Medulla oblongata (tissue), 1 donor: ENCODE data around the gene CASR.

ENCODE experiments used
- DNase-seq: peaks from one replicate; pipeline ENCODE4 v3.0.0-alpha.2; 2015; ENCODE audit errors: extremely low spot score

CASR gene

GRCh38 chr3:122214711-122215110 is 31.2 kb downstream of the CASR start:
- no peak for DNase-seq

DNA sequence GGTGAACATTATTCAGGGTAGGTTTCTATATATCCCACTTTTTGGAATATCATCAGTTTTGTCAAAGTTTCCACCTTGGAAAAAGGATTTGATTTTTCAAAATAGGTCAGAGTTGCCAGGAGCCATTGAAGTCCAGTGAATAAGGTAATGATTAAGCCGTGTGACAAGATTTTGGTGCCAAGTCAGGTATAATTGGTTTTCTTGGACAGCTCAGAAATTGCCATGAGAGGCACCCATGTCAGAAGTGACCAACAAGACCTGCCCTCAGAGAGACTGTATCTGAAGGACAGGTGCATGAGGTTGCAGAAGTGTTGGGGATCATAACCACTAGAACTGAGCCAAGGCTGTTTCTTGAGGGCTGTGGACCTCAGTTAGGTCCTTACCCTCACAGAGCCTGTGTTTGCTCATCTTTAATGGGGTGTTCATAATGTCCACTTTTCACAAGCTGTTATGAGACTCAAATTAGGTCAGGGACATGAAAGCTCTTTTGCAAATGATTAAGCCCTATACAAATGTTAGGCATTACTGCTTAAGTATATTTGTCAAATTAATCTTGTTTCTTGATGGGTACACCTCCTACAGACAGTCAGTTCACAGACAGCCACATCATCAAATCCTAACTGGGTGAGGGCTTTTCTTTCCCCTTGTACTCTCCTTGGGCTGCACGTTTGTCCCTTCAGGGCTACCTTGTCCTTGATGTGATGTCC is 32.3 kb downstream of the CASR start:
- DNase-seq = no peak

GRCh38 chr3:122217901-122218300 is 34.4 kb downstream of the CASR start:
- no peak for DNase-seq

GRCh38 chr3:122219242-122219872 is 35.9 kb downstream of the CASR start:
- no peak for DNase-seq

GRCh38 chr3:122227036-122227781 is 43.7 kb downstream of the CASR start:
- no peak for DNase-seq

GRCh38 chr3:122230174-122230573 is 46.7 kb downstream of the CASR start:
- no peak for DNase-seq

GRCh38 chr3:122231465-122232157 is 48.1 kb downstream of the CASR start:
- no peak for DNase-seq

- DNase-seq = no peak
Observed at GRCh38 chr3:122232485-122232884, 49.0 kb downstream of the CASR start.

DNA sequence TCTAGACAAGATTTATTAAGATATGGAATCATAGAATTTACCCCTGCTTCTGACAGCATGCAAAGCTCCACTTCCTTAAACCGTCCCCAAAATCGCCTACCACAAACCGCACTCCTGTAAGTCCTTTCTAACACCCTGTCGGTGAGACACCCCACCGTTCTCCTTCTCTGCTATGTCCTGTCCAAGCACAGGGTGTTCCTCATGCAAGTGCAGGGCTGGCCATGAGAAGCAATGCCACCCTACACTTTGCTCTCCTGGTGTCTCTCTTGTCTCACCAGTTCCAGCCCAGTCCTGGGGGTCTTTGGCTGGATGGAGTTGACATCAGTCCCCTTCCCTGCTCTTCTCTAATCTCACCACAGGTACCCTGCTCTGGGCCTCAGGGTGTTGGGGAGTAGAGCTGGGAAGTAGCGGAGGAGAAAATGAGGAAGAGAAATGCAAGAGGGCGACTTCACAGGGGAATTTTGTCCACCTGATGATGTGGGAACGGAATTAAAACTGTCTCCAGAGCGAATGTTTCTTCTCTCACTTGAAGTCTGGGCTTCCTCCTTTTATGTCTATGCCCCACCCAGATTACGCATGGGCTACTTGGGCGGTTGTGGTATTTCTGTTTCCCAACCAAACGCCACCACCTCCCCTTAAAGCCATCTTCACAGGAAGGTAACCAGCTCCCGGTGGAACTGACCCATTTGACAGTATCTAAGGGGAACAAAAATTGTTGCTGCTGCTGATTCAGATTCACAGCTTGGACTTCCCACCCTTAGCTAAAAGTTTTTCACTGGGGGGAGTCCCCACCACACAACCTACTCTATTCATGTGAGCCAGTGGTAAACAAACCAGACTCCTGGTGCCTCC is 49.9 kb downstream of the CASR start:
- peak; percentile 70 for DNase-seq

DNA sequence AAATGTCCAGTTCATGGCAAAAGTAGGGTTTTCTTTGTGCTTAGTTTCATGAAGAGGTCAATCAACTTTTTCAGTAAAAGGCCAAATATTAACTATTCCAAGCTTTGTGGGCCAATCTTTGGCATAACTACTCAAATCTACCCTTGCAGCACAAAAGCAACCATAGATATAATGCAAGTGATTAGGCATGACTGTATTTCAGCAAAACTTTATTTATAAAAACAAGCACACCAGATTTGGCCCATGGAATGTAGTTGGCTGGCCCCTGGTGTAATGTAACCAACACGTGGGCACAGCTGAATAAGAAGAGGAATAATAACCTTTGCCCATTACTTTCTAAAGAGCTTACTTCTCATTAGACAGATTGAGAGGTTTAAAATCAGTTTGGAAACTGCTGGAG is 50.6 kb downstream of the CASR start:
- DNase-seq = no peak

DNA sequence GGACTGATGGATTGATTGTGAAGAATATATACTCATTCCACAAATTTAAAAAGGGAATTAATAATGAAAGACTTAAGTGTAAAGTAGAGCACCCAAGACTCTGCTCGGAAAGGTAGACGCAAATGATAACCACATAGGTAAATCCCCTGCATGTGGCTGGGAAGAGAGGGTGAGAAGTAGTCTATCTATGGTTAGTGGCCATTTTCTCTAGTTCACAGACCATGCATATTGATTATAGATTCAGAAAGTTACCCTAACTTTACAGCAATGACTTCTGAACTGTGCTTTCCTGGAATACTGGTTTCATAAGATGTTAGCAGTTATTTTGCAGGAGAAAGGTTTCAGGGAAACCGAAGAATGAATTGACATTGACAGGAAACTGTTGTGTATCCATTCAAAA is 51.7 kb downstream of the CASR start:
- DNase-seq = no peak

GRCh38 chr3:122239112-122239511 is 55.6 kb downstream of the CASR start:
- no peak for DNase-seq

- DNase-seq = no peak
Observed at GRCh38 chr3:122245513-122246174, 62.2 kb downstream of the CASR start.

GRCh38 chr3:122246199-122246598 is 62.7 kb downstream of the CASR start:
- peak; percentile 24 for DNase-seq

DNA sequence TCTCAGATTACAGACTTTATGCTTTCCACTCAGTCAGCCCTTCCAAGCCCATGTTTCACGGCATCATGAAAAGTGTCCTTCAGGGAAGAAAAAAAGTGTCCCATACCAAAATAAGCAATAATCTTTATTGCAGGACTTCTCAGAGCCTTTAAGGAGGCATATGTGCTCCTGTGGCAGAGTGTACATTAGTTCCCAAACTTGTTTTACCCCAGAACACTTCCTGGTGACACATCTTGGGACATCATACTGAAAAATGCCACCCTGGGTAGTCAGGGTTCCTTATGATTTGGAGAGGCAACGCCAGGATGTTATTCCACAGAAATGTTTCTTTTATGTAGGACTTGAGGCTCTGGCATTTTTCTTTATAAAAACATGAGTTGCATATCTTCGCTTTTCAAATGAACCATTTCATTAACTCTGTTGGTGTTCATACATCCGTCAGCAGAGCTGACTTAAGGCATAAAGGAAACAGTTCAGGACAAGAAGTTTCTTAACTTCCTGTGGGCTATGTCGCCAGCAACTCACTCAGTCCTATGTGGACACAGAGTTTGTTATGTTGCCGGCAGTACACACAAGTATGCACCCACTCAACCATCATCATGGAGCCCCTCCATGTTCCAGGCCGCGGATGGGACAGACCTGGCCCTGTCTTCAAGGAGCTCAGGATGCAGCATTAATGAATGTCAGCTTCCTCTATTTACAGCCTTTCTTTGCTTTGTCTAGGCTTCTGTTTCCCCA is 63.8 kb downstream of the CASR start:
- peak; percentile 37 for DNase-seq

DNA sequence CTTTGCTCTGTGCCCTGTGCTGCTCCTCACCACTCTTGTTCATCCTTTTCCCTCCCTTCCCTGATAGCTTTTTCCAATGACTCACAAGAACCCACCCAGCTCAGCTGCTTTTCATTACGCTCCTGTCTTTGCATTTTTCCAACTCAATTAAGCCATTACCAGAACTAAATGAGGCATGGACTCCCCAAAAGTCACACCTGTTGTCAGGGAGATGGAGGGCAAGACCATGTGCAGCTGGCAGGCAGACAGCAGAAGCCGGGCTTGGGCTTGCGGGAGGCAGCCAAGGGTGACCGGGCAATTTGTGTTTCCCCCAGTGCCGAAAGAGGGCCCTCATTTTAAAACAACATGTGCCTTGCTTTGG is 64.3 kb downstream of the CASR start:
- no peak for DNase-seq

- peak; percentile 41 for DNase-seq
Observed at GRCh38 chr3:122251428-122251827, 68.0 kb downstream of the CASR start.

DNA sequence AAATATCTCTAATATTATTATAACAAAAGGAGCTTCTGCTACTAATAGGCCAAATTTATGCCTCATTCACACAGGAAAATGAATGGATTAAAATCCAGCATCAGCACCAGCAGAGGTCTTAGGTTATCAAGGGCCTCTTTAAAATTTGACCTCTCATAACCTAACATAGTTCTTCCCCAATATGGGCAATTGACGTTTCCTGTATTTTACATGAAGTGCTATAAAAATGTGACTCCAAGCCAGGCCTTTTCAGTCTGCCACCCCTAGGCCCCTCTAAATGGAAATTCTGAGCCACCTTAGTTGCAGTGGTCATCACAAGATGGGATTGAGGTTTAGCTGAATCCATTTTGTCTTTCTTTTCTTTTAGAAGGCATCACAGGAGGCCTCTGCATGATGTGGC is 70.1 kb downstream of the CASR start:
- DNase-seq = no peak

- peak; percentile 73 for DNase-seq
Observed at GRCh38 chr3:122255757-122256439, 72.4 kb downstream of the CASR start.
